Thyroid gland (tissue), 4 donors: ENCODE measurements around the gene HLCS.

ENCODE experiments used
- CTCF ChIP-seq, 6 experiments: fragments of 200-600 bp in 3 of 6; fragments of 450-650 bp in 3 of 6; sonication (generic) in 3 of 6; IDR thresholded peaks; one replicate each; pipeline ENCODE4 v1.5.1; 2016 to 2019; ENCODE audit warnings: antibody characterized with exemption in 6 of 6, mild to moderate bottlenecking in 2 of 6, inconsistent platforms in 1 of 6, moderate library complexity in 1 of 6
- POLR2A ChIP-seq, 2 donors: fragments of 450-650 bp; IDR thresholded peaks; one replicate each; pipeline ENCODE4 v1.6.1; 2017; ENCODE audit warnings: antibody characterized with exemption in 2 of 2, mild to moderate bottlenecking in 2 of 2, moderate library complexity in 1 of 2

- no peak for TF ChIP-seq CTCF (IDR thresholded peaks at IDR 0.05)
- TF ChIP-seq POLR2A (IDR thresholded peaks at IDR 0.05), result no peak
Measured at GRCh38 chr21:36730291-36731281, 235.9 kb downstream of the HLCS start.
